ENCODE data around the gene OPRM1. TPM values are rescaled to one million over a fixed set of nuclear protein-coding genes. Genes with fewer than 3 reads are reported as not detected.

OPRM1 gene
- total RNA-seq, 4 donors from 2014 or later = 0.40 to 1.2 (median 0.88) TPM

DNA sequence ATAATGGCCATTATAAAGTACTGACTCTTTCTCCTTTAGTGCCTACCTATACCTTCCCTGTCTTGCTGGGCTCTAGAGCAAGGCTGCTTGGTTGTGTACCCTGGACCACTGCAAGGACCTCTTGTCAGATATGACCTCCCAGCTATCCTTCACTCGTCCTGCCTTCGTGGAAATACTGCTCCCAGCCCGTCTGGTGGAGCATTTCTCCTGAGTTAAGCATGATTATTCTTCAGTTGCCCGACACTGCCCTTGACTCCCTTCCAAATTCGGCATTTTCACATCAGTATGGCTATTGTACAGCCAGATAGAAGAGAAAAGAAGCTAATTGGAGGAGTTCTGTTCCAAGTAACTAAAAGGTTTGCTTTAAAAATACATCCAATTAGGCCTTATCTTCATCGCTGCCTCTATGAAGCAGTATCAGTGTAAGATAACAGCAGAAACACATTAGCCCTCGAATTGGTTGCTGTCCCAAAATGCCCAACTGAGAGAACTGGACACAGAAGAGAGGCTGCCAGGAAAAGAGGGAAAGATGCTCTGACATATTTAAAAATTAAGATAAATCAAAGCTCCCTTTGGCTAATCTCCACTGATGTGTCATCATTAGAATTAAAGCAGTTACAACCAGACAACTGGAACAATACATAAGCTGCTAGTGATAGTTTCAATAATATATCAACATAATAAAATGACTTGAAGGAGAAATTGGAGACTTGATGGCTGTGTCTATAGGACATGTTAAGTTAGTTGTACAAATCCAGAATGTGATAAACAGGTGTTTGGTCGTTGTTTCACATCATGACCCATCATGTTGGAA lies 54.4 kb downstream of the OPRM1 start:
- no peak for DNase-seq (ENCODE audit: extremely low spot score)
- Histone ChIP-seq H3K4me3 (no peak overlapping the region), H3K36me3 (no peaks in the 10 kb centered on the region), H3K4me1 (no peaks in the 10 kb centered on the region), H3K27me3 (no peaks in the 10 kb centered on the region), H3K27ac (replicated peaks in 1 of 4) (no peak overlapping the region), H3K9me3 (no peaks in the 10 kb centered on the region)
- intact Hi-C loops (cut with DNase I) = no loop called here
- TF ChIP-seq POLR2A (IDR thresholded peaks at IDR 0.05; ENCODE audit: low read depth) (no peak), EP300 (IDR thresholded peaks at IDR 0.05) (no peak), POLR2AphosphoS5 (IDR thresholded peaks at IDR 0.05) (no peak), CTCF (IDR thresholded peaks at IDR 0.05) (no peak)
- 71% methylated on average over 8 of the region's 8 CpGs for WGBS

- H3K27ac ChIP-seq (replicated peaks in 1 of 4) = no peak overlapping the region
- H3K4me1 ChIP-seq = no peaks in the 10 kb centered on the region
- H3K4me3 ChIP-seq = no peak overlapping the region
- no peaks in the 10 kb centered on the region for H3K36me3 ChIP-seq
- 91% methylated on average over 5 of the region's 5 CpGs for WGBS
- no peaks in the 10 kb centered on the region for H3K9me3 ChIP-seq
- intact Hi-C loops (cut with DNase I) = no loop called here
- H3K27me3 ChIP-seq = no peaks in the 10 kb centered on the region
- no peak for DNase-seq (ENCODE audit: extremely low spot score)
- TF ChIP-seq POLR2AphosphoS5 (IDR thresholded peaks at IDR 0.05) = no peak
- TF ChIP-seq POLR2A (IDR thresholded peaks at IDR 0.05; ENCODE audit: low read depth) = no peak
- no peak for TF ChIP-seq EP300 (IDR thresholded peaks at IDR 0.05)
- no peak for TF ChIP-seq CTCF (IDR thresholded peaks at IDR 0.05)
Measured at GRCh38 chr6:154095571-154095970, 56.5 kb downstream of the OPRM1 start.

DNA sequence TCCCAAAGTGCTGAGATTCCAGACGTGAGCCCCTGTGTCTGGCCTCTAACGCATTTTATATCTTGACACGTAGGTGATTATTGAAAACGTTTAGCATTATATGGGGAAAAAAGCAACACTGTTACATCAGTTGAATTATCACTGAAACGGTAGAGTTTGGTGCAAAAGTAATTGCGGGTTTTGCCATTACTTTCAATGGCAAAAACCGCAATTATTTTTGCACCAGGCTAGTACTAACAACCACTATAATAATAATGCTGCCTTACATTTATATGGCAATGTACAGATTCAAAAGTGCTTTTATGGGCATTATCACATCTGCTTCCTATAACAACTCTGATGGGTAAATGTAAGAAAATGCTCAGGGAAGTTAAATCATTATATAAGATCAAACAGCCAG lies 57.3 kb downstream of the OPRM1 start:
- Histone ChIP-seq H3K4me3 (no peak overlapping the region), H3K4me1 (no peaks in the 10 kb centered on the region), H3K9me3 (no peaks in the 10 kb centered on the region), H3K36me3 (no peaks in the 10 kb centered on the region), H3K27ac (replicated peaks in 1 of 4) (no peak overlapping the region), H3K27me3 (no peaks in the 10 kb centered on the region)
- TF ChIP-seq CTCF (IDR thresholded peaks at IDR 0.05) (no peak), POLR2AphosphoS5 (IDR thresholded peaks at IDR 0.05) (no peak), POLR2A (IDR thresholded peaks at IDR 0.05; ENCODE audit: low read depth) (no peak), EP300 (IDR thresholded peaks at IDR 0.05) (no peak)
- intact Hi-C loops (cut with DNase I) = no loop called here
- DNase-seq (ENCODE audit: extremely low spot score) = no peak
- WGBS = 91% methylated on average over 7 of the region's 7 CpGs

DNA sequence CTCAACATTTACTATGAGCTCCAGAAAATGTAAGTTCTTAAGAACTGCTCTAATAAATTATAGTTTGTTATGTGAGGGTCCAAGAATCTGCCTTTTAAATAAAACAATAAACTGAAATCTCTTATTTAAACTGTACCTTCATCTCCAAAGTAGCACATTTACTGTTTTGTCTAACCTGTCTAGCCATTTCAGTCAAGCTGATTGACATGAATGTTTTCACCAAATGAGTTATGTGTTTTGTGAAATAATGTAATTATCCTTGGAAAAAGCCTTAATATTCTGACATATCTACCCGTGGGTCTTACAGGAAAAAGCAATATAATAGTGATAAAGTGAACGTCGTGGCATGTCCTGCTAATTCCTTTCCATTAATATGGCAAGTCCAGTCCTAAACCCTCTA lies 57.8 kb downstream of the OPRM1 start:
- Histone ChIP-seq H3K4me3 (no peak overlapping the region), H3K4me1 (no peaks in the 10 kb centered on the region), H3K36me3 (no peaks in the 10 kb centered on the region), H3K9me3 (no peaks in the 10 kb centered on the region), H3K27ac (replicated peaks in 1 of 4) (no peak overlapping the region), H3K27me3 (no peaks in the 10 kb centered on the region)
- WGBS = 69% methylated on average over 3 of the region's 3 CpGs
- intact Hi-C loops (cut with DNase I) = no loop called here
- no peak for DNase-seq (ENCODE audit: extremely low spot score)
- TF ChIP-seq CTCF (IDR thresholded peaks at IDR 0.05) (no peak), POLR2A (IDR thresholded peaks at IDR 0.05; ENCODE audit: low read depth) (no peak), EP300 (IDR thresholded peaks at IDR 0.05) (no peak), POLR2AphosphoS5 (IDR thresholded peaks at IDR 0.05) (no peak)

DNA sequence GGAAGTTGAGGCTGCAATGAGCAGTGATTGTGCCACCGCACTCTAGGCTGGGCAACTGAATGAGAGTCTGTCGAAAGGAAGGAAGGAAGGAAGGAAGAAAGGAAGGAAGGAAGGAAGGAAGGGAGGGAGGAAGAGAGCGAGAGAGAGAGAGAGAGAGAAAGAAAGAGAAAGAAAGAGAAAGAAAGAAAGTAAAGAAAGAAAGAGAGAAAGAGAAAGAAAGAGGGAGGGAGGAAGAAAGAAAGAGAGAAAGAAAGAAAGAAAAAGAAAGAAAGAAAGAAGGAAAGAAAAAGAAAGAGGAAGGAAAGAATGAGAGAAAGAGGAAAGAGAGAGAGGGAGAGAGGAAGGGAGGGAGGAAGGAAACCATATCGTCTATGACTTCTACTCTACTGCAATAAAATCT lies 60.2 kb downstream of the OPRM1 start:
- 90% methylated on average over 4 of the region's 4 CpGs for WGBS
- H3K4me3 ChIP-seq = no peak overlapping the region
- no peak for DNase-seq (ENCODE audit: extremely low spot score)
- intact Hi-C loops (cut with DNase I) = no loop called here
- H3K36me3 ChIP-seq = no peaks in the 10 kb centered on the region
- no peaks in the 10 kb centered on the region for H3K9me3 ChIP-seq
- TF ChIP-seq CTCF (IDR thresholded peaks at IDR 0.05) = no peak
- no peak for TF ChIP-seq POLR2AphosphoS5 (IDR thresholded peaks at IDR 0.05)
- no peak for TF ChIP-seq POLR2A (IDR thresholded peaks at IDR 0.05; ENCODE audit: low read depth)
- TF ChIP-seq EP300 (IDR thresholded peaks at IDR 0.05) = no peak
- no peaks in the 10 kb centered on the region for H3K4me1 ChIP-seq
- no peaks in the 10 kb centered on the region for H3K27me3 ChIP-seq
- no peak overlapping the region for H3K27ac ChIP-seq (replicated peaks in 1 of 4)

All from esophagus muscularis mucosa (tissue), 4 donors.